Measurements from ENCODE around the gene CACNA2D3.
"Not testable (repeated sequence)": the region's sequence is repeated elsewhere in the genome, so short reads cannot be mapped to it uniquely, and the experiment has no call there.

The CACNA2D3 gene

GRCh38 chr3:54954521-54954920 is 832.2 kb downstream of the CACNA2D3 start:
- DNase-seq, result no peak

- DNase-seq, result no peak
Observed at GRCh38 chr3:54955496-54955895, 833.1 kb downstream of the CACNA2D3 start.

- no peak for DNase-seq
Observed at GRCh38 chr3:54955941-54956340, 833.6 kb downstream of the CACNA2D3 start.

DNA sequence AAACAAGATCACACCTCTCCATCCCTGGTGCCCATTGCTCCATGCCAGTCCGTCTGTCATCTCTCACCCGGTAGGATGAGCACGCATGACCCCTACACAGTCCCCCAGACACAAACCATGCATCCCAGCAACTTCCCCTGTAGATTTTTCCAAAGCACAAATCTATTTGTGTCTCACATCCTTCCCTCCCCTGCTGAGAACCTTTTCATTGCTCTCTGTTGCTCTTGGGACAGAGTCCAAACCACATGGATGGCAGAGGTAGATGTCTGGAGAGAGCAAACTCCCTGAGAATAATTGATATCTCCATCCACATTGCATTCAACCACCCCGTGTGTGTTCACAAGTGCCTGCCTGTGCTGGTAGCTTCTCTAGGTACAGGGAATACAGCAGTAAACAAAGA is 835.4 kb downstream of the CACNA2D3 start:
- no peak for DNase-seq

GRCh38 chr3:54960082-54960481 is 837.7 kb downstream of the CACNA2D3 start:
- no peak for DNase-seq

DNA sequence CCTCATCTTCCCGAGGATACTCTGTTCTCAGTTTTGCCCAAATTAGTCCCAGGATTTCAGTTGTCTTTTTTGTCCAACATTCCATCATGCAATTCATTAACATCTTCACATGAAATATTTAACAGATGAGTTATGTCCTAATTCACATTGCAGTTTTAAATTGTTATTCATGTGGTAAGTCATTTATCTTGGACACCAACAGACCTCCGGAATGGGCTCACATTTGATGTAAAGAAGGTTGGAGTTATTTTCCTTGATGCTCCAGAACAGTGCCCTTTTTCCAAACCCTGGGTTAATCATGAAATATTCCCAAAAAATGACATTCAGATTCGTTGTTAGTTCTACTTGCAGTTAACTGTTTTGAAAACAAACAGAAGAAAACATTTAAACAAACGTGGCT is 838.3 kb downstream of the CACNA2D3 start:
- no peak for DNase-seq

GRCh38 chr3:54962200-54962599 is 839.8 kb downstream of the CACNA2D3 start:
- no peak for DNase-seq

- DNase-seq, result no peak
Observed at GRCh38 chr3:54963641-54964040, 841.3 kb downstream of the CACNA2D3 start.

DNA sequence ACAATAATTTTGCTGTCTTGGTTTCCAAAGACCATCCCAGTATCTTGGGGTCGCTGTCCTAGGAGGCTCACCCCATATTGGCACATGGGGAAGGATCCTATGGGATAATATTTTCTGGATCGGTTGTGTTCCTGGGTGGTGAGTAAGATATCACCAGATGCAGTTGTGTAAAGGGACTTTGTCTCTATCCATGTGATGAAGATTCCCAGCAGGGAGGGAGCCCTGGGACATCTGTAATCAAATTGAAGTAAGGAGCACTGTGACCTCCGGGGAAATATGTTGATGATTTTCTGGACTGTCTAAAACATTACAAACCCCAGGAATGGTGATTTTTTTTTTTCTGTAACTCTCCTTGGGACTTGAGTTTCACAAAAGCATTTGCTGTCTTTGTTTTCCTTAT is 841.7 kb downstream of the CACNA2D3 start:
- no peak for DNase-seq

DNA sequence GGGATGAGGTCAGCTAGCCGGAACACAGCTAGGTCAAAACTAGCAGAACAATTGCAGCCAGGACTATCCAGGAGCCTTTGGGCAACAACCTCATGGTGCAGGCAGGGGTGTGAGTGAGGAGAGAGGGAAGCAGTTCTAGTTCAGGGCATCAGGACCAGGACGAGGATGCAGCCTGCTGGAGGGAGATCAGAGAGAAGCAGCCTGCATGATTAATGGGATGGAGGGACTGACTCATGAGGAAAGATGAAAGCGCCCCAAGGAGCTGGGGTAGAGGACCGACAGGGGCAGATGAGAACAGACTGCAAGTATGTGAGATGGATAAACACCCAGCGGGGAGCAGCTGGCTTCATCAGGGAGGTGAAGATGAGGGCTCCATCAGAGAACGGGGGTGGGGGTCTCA is 843.4 kb downstream of the CACNA2D3 start:
- no peak for DNase-seq

- DNase-seq, result no peak
Observed at GRCh38 chr3:54966979-54967378, 844.6 kb downstream of the CACNA2D3 start.

GRCh38 chr3:54967731-54968161 is 845.4 kb downstream of the CACNA2D3 start:
- DNase-seq, result no peak

DNA sequence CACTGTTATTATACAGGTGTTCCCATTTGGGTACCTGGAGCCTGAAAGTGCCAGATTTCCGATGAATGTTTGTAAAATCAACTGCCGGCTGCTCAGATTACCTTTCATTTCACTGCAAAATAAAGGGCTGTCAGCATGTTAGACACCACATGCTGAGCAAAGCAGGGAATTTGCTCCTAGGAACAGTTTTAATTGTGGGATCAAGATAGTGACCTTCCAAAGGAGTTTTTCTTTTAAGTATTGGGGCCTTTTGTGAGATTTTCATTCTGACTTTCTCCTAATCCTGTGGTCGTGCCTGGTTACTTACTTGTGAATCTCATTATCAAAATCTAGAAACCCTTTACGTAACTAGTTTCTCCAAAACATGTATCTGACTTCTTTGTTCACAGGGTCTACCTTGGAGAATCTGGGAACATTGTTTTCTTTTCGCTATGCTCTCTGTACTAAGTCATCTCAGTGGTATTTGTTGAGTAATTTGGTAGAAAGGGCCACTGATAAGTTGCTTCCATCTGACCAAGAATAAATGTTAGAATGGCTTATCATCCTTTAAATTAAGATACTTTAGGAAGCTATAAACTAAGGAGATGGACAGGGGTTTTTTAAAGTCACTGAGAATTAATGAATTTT is 846.3 kb downstream of the CACNA2D3 start:
- no peak for DNase-seq

DNA sequence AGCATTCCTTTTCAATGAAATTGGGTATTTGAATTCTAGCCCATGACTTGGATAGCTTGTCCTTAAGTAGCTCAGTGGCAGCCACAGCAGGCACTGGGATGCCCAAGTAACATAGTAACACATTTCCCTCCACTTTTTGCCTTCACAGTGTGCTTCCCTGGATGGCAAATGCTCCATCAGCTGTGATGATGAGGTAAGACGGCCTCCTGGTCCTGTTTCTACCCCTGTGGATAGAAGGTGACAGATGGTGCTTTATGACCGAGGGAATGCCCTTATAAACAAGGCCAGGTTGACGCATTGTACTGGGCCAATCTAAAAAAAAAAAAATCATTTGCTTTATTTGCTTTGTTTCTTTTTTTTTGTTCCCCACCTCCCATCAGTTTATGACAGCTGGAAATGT is 847.3 kb downstream of the CACNA2D3 start:
- DNase-seq, result no peak

- no peak for DNase-seq
Observed at GRCh38 chr3:54970895-54971294, 848.5 kb downstream of the CACNA2D3 start.

DNA sequence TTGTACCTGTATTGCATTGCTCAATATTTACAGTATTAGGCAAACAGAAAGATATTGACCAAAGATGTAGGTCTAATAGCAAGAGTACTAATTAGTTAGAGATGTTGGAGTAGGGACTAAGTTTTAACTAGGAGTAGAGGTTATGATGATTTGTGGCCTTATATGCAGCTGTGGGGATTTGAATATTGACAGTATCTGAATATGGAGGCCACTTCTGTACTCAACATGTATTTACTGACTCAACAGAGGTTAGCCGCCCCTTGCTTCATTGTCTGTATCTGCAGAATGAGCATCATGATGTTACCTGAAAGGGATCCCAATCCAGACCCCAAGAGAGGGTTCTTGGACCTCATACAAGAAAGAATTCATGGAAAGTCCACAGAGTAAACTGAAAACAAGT is 855.1 kb downstream of the CACNA2D3 start:
- DNase-seq, result no peak

DNA sequence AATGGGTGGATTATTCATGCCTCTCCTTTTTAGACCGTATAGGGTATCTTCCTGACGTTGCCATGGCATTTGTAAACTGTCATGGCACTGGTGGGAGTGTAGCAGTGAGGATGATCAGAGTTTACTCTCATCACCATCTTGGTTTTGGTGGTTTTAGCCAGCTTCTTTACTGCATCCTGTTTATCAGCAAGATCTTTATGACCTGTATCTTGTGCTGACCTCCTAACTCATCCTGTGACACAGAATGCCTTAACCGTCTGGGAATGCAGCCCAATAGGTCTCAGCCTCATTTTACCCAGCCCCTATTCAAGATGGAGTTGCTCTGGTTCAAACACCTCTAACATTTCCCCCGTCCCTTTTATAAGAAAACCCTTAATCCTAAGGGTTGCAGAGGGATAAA is 855.6 kb downstream of the CACNA2D3 start:
- not testable (repeated sequence) for DNase-seq

GRCh38 chr3:54982807-54983206 is 860.5 kb downstream of the CACNA2D3 start:
- DNase-seq, result no peak

GRCh38 chr3:54983266-54984099 is 861.1 kb downstream of the CACNA2D3 start:
- no peak for DNase-seq

GRCh38 chr3:54985856-54986255 is 863.5 kb downstream of the CACNA2D3 start:
- no peak for DNase-seq

DNA sequence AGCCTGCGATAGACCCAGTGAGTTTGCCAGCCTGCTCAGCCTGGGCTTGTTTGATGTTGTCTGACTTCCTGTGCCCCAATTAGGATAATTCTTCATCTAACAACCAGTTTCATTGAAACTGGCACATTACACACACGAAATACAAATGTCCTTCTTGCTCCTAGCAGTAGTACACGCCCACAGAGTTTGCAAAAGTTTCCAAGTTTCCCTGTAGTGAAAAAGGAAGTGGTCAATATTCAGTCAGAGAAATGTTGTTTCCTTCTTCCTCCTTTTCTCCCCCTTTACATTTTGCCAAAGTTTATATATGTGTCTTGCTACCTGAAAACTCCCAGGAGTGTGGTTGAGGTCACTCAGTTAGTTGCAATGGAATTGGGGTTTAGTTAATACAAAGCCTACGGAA is 863.9 kb downstream of the CACNA2D3 start:
- DNase-seq, result no peak

GRCh38 chr3:54987719-54988118 is 865.4 kb downstream of the CACNA2D3 start:
- no peak for DNase-seq

GRCh38 chr3:54988302-54988837 is 866.0 kb downstream of the CACNA2D3 start:
- DNase-seq, result no peak
